Measurements from ENCODE around the gene POU6F2.

Gene POU6F2

DNA sequence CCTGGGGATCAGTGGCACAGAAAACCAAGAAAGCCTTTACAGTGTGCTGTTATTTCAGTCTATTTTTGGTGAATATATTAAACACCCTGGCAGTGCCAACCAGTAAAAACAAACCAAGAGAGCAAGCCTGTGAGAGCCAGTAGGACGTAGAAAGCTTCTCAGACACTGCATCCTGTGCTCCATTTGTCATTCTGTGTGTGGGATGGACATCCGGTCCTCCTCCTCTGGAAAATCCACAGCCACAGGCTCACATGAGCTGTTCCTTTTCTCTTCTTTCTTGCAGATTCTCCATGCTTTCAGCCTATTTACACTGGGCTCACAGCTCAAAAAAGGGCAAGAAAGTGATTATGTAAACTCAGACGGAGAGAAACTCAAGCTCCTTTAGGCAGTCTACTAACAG lies 468.8 kb downstream of the POU6F2 start:
- H3K27ac ChIP-seq (ENCODE audit: low read depth, low read length) = no peak overlapping the region
- H4K20me1 ChIP-seq (ENCODE audit: control insufficient read depth, insufficient read depth, low read depth, low read length) = no peaks in the 10 kb centered on the region
- H3K27me3 ChIP-seq (ENCODE audit: control insufficient read depth, low read length) = peaks cover 10% of the 10 kb centered on the region
- H3K4me2 ChIP-seq (ENCODE audit: low read length) = no peak overlapping the region
- H3F3A ChIP-seq (ENCODE audit: control insufficient read depth, insufficient read depth) = no peaks in the 10 kb centered on the region
- no peaks in the 10 kb centered on the region for H3K4me1 ChIP-seq (ENCODE audit: control insufficient read depth, low read length)
- no peaks in the 10 kb centered on the region for H3K36me3 ChIP-seq (ENCODE audit: control insufficient read depth, low read length)
- no peaks in the 10 kb centered on the region for H3K79me2 ChIP-seq (ENCODE audit: control insufficient read depth, low read length)
- no peaks in the 10 kb centered on the region for H3K9me3 ChIP-seq (ENCODE audit: control insufficient read depth, insufficient read depth, low read length)
- H3K9me2 ChIP-seq (replicated peaks; ENCODE audit: control insufficient read depth, low read length) = no peaks in the 10 kb centered on the region
- TF ChIP-seq CTCF (IDR thresholded peaks at IDR 0.05; ENCODE audit: low read depth, low read length, poor library complexity, severe bottlenecking) (no peak), EZH2phosphoT487 (IDR thresholded peaks at IDR 0.05; ENCODE audit: borderline replicate concordance, low read length) (no peak)
- no peak overlapping the region for H3K4me3 ChIP-seq (ENCODE audit: low read length)

GRCh38 chr7:39451901-39452300 lies 474.2 kb downstream of the POU6F2 start:
- H3K4me1 ChIP-seq (ENCODE audit: control insufficient read depth, low read length) = no peaks in the 10 kb centered on the region
- peaks cover 17% of the 10 kb centered on the region for H3K27me3 ChIP-seq (ENCODE audit: control insufficient read depth, low read length)
- no peaks in the 10 kb centered on the region for H3F3A ChIP-seq (ENCODE audit: control insufficient read depth, insufficient read depth)
- no peaks in the 10 kb centered on the region for H4K20me1 ChIP-seq (ENCODE audit: control insufficient read depth, insufficient read depth, low read depth, low read length)
- H3K9me2 ChIP-seq (replicated peaks; ENCODE audit: control insufficient read depth, low read length) = no peaks in the 10 kb centered on the region
- H3K36me3 ChIP-seq (ENCODE audit: control insufficient read depth, low read length) = no peaks in the 10 kb centered on the region
- no peaks in the 10 kb centered on the region for H3K9me3 ChIP-seq (ENCODE audit: control insufficient read depth, insufficient read depth, low read length)
- no peak overlapping the region for H3K4me2 ChIP-seq (ENCODE audit: low read length)
- no peak overlapping the region for H3K27ac ChIP-seq (ENCODE audit: low read depth, low read length)
- H3K4me3 ChIP-seq (ENCODE audit: low read length) = no peak overlapping the region
- TF ChIP-seq EZH2phosphoT487 (IDR thresholded peaks at IDR 0.05; ENCODE audit: borderline replicate concordance, low read length) (no peak), CTCF (IDR thresholded peaks at IDR 0.05; ENCODE audit: low read depth, low read length, poor library complexity, severe bottlenecking) (no peak)
- H3K79me2 ChIP-seq (ENCODE audit: control insufficient read depth, low read length) = no peaks in the 10 kb centered on the region

- Histone ChIP-seq H3K27ac (ENCODE audit: low read depth, low read length) (no peak overlapping the region), H3K79me2 (ENCODE audit: control insufficient read depth, low read length) (no peaks in the 10 kb centered on the region), H3K4me3 (ENCODE audit: low read length) (no peak overlapping the region), H3K9me3 (ENCODE audit: control insufficient read depth, insufficient read depth, low read length) (no peaks in the 10 kb centered on the region), H4K20me1 (ENCODE audit: control insufficient read depth, insufficient read depth, low read depth, low read length) (no peaks in the 10 kb centered on the region), H3K36me3 (ENCODE audit: control insufficient read depth, low read length) (no peaks in the 10 kb centered on the region), H3K4me1 (ENCODE audit: control insufficient read depth, low read length) (no peaks in the 10 kb centered on the region), H3K4me2 (ENCODE audit: low read length) (no peak overlapping the region), H3F3A (ENCODE audit: control insufficient read depth, insufficient read depth) (no peaks in the 10 kb centered on the region), H3K27me3 (ENCODE audit: control insufficient read depth, low read length) (peaks cover 17% of the 10 kb centered on the region), H3K9me2 (replicated peaks; ENCODE audit: control insufficient read depth, low read length) (no peaks in the 10 kb centered on the region)
- TF ChIP-seq EZH2phosphoT487 (IDR thresholded peaks at IDR 0.05; ENCODE audit: borderline replicate concordance, low read length) = no peak
- TF ChIP-seq CTCF (IDR thresholded peaks at IDR 0.05; ENCODE audit: low read depth, low read length, poor library complexity, severe bottlenecking) = peak; percentile 99
Measured at GRCh38 chr7:39453743-39454355, 476.1 kb downstream of the POU6F2 start.

All from DOHH2 (cell line).